Activated CD4-positive, alpha-beta T cell treated with anti-CD3 and anti-CD28 coated beads, Interleukin-2, amount 10 ng/mL, durations not matched to agents 24 days and 14 days (primary cell): ENCODE results near the gene DESI1. TPM values are rescaled to one million over a fixed set of nuclear protein-coding genes. Genes with fewer than 3 reads are reported as not detected.
"Not testable (repeated sequence)": the region's sequence is repeated elsewhere in the genome, so short reads cannot be mapped to it uniquely, and the experiment has no call there.

Experiments used
- DNase-seq: peaks from one replicate; pipeline ENCODE4 v3.0.0; 2022
- H3K27ac Mint-ChIP-seq: one replicate; pipeline ENCODE4 v1.8.0; 2022; ENCODE audit warnings: mild to moderate bottlenecking, mixed read lengths
- H3K27me3 Mint-ChIP-seq: one replicate; pipeline ENCODE4 v1.8.0; 2022; ENCODE audit warnings: mixed read lengths
- H3K36me3 Mint-ChIP-seq: one replicate; pipeline ENCODE4 v1.8.0; 2022; ENCODE audit warnings: low read depth, mild to moderate bottlenecking, mixed read lengths
- H3K4me1 Mint-ChIP-seq: one replicate; pipeline ENCODE4 v1.8.0; 2021; ENCODE audit warnings: mixed read lengths
- H3K4me3 Mint-ChIP-seq: one replicate; pipeline ENCODE4 v1.8.0; 2022; ENCODE audit warnings: mild to moderate bottlenecking, moderate library complexity, mixed read lengths
- H3K9me3 Mint-ChIP-seq: one replicate; pipeline ENCODE4 v1.8.0; 2021; ENCODE audit warnings: mixed read lengths
- intact Hi-C: fragments of 100-400 bp; cut with micrococcal nuclease; formaldehyde crosslinking; loops from one replicate; pipeline ENCODE4 v1.15.1; 2023
- total RNA-seq: library from RNA; stranded (reverse); gene quantifications from 2 replicates; pipeline ENCODE4 v1.2.3, GENCODE V29; 2022

DESI1 gene
- total RNA-seq, 1 donor from 2014 or later = 84.9 TPM

- intact Hi-C loops = no loop called here
- Mint-ChIP-seq H3K27ac (no peak overlapping the region), H3K4me3 (no peak overlapping the region), H3K36me3 (peaks cover 10% of the 10 kb centered on the region), H3K9me3 (no peaks in the 10 kb centered on the region), H3K27me3 (no peaks in the 10 kb centered on the region), H3K4me1 (no peaks in the 10 kb centered on the region)
- DNase-seq = no peak
These were observed 47.2 kb downstream of the DESI1 start for GRCh38 chr22:41573677-41574076.

- DNase-seq, H3K4me3 Mint-ChIP-seq, H3K27ac Mint-ChIP-seq, H3K9me3 Mint-ChIP-seq, H3K4me1 Mint-ChIP-seq, H3K27me3 Mint-ChIP-seq, H3K36me3 Mint-ChIP-seq, intact Hi-C loops: not testable (repeated sequence)
These were observed 48.5 kb downstream of the DESI1 start for GRCh38 chr22:41572305-41572704.

- no peaks in the 10 kb centered on the region for H3K4me1 Mint-ChIP-seq
- no peaks in the 10 kb centered on the region for H3K27me3 Mint-ChIP-seq
- H3K4me3 Mint-ChIP-seq = no peak overlapping the region
- DNase-seq = no peak
- H3K9me3 Mint-ChIP-seq = no peaks in the 10 kb centered on the region
- peaks cover 4% of the 10 kb centered on the region for H3K36me3 Mint-ChIP-seq
- no peak overlapping the region for H3K27ac Mint-ChIP-seq
- intact Hi-C loops = no loop called here
These were observed 49.1 kb downstream of the DESI1 start for GRCh38 chr22:41571786-41572185.

GRCh38 chr22:41570221-41570620, 50.6 kb downstream of the DESI1 start:
- no peak for DNase-seq
- no peak overlapping the region for H3K4me3 Mint-ChIP-seq
- H3K27me3 Mint-ChIP-seq = no peaks in the 10 kb centered on the region
- no peak overlapping the region for H3K27ac Mint-ChIP-seq
- intact Hi-C loops = no loop called here
- H3K4me1 Mint-ChIP-seq = peaks cover 5% of the 10 kb centered on the region
- H3K36me3 Mint-ChIP-seq = no peaks in the 10 kb centered on the region
- H3K9me3 Mint-ChIP-seq = no peaks in the 10 kb centered on the region

- peaks cover 5% of the 10 kb centered on the region for H3K4me1 Mint-ChIP-seq
- no peak for DNase-seq
- no peak overlapping the region for H3K4me3 Mint-ChIP-seq
- H3K36me3 Mint-ChIP-seq = no peaks in the 10 kb centered on the region
- intact Hi-C loops = no loop called here
- H3K27me3 Mint-ChIP-seq = no peaks in the 10 kb centered on the region
- no peaks in the 10 kb centered on the region for H3K9me3 Mint-ChIP-seq
- no peak overlapping the region for H3K27ac Mint-ChIP-seq
These were observed 52.0 kb downstream of the DESI1 start for GRCh38 chr22:41568811-41569210.

- H3K9me3 Mint-ChIP-seq = no peaks in the 10 kb centered on the region
- H3K36me3 Mint-ChIP-seq = no peaks in the 10 kb centered on the region
- H3K27ac Mint-ChIP-seq = no peak overlapping the region
- H3K27me3 Mint-ChIP-seq = peaks cover 2% of the 10 kb centered on the region
- intact Hi-C loops = no loop called here
- no peak for DNase-seq
- H3K4me1 Mint-ChIP-seq = peaks cover 5% of the 10 kb centered on the region
- no peak overlapping the region for H3K4me3 Mint-ChIP-seq
These were observed 53.4 kb downstream of the DESI1 start for GRCh38 chr22:41567512-41567768.

GRCh38 chr22:41565403-41566054, 55.3 kb downstream of the DESI1 start:
- peak; percentile 73 for DNase-seq
- Mint-ChIP-seq H3K4me1 (peaks cover 8% of the 10 kb centered on the region), H3K4me3 (no peak overlapping the region), H3K9me3 (no peaks in the 10 kb centered on the region), H3K36me3 (no peaks in the 10 kb centered on the region), H3K27ac (no peak overlapping the region), H3K27me3 (peaks cover 17% of the 10 kb centered on the region)
- intact Hi-C loops = no loop called here

GRCh38 chr22:41564563-41564962, 56.3 kb downstream of the DESI1 start:
- no peaks in the 10 kb centered on the region for H3K36me3 Mint-ChIP-seq
- no peaks in the 10 kb centered on the region for H3K9me3 Mint-ChIP-seq
- H3K27ac Mint-ChIP-seq = no peak overlapping the region
- peaks cover 8% of the 10 kb centered on the region for H3K4me1 Mint-ChIP-seq
- H3K4me3 Mint-ChIP-seq = no peak overlapping the region
- H3K27me3 Mint-ChIP-seq = peaks cover 25% of the 10 kb centered on the region
- no peak for DNase-seq
- intact Hi-C loops = no loop called here

GRCh38 chr22:41563051-41563711, 57.7 kb downstream of the DESI1 start:
- intact Hi-C loops = no loop called here
- no peaks in the 10 kb centered on the region for H3K9me3 Mint-ChIP-seq
- H3K27ac Mint-ChIP-seq = no peak overlapping the region
- H3K36me3 Mint-ChIP-seq = no peaks in the 10 kb centered on the region
- peaks cover 8% of the 10 kb centered on the region for H3K4me1 Mint-ChIP-seq
- peaks cover 25% of the 10 kb centered on the region for H3K27me3 Mint-ChIP-seq
- no peak overlapping the region for H3K4me3 Mint-ChIP-seq
- DNase-seq = no peak

GRCh38 chr22:41562461-41562860, 58.4 kb downstream of the DESI1 start:
- intact Hi-C loops = no loop called here
- H3K9me3 Mint-ChIP-seq = no peaks in the 10 kb centered on the region
- no peak overlapping the region for H3K4me3 Mint-ChIP-seq

GRCh38 chr22:41561788-41562187, 59.1 kb downstream of the DESI1 start:
- Mint-ChIP-seq H3K4me3 (no peak overlapping the region), H3K27me3 (peaks cover 30% of the 10 kb centered on the region), H3K4me1 (peaks cover 12% of the 10 kb centered on the region), H3K27ac (no peak overlapping the region), H3K36me3 (no peaks in the 10 kb centered on the region), H3K9me3 (no peaks in the 10 kb centered on the region)
- DNase-seq = no peak
- intact Hi-C loops = no loop called here

More at GRCh38 chr22:41562461-41562860, 58.4 kb downstream of the DESI1 start:
- Mint-ChIP-seq H3K4me1 (peaks cover 10% of the 10 kb centered on the region), H3K36me3 (no peaks in the 10 kb centered on the region), H3K27ac (no peak overlapping the region), H3K27me3 (peaks cover 27% of the 10 kb centered on the region)
- DNase-seq = no peak

- Mint-ChIP-seq H3K4me1 (peaks cover 12% of the 10 kb centered on the region), H3K9me3 (no peaks in the 10 kb centered on the region), H3K27me3 (peaks cover 33% of the 10 kb centered on the region), H3K27ac (no peak overlapping the region), H3K36me3 (no peaks in the 10 kb centered on the region), H3K4me3 (no peak overlapping the region)
- DNase-seq = no peak
- intact Hi-C loops = no loop called here
These were observed 59.5 kb downstream of the DESI1 start for GRCh38 chr22:41561335-41561734.

GRCh38 chr22:41560095-41560471, 60.8 kb downstream of the DESI1 start:
- no peak for DNase-seq
- intact Hi-C loops = no loop called here
- Mint-ChIP-seq H3K27me3 (peaks cover 34% of the 10 kb centered on the region), H3K9me3 (no peaks in the 10 kb centered on the region), H3K36me3 (no peaks in the 10 kb centered on the region), H3K4me1 (peaks cover 7% of the 10 kb centered on the region), H3K4me3 (no peak overlapping the region), H3K27ac (no peak overlapping the region)

GRCh38 chr22:41558241-41558630, 62.6 kb downstream of the DESI1 start:
- peaks cover 36% of the 10 kb centered on the region for H3K27me3 Mint-ChIP-seq
- intact Hi-C loops, DNase-seq, H3K9me3 Mint-ChIP-seq, H3K36me3 Mint-ChIP-seq, H3K4me1 Mint-ChIP-seq, H3K27ac Mint-ChIP-seq, H3K4me3 Mint-ChIP-seq: not testable (repeated sequence)
